GM19438 (cell line): ENCODE measurements around the gene DDI1.
"Not testable (repeated sequence)": the region's sequence is repeated elsewhere in the genome, so short reads cannot be mapped to it uniquely, and the experiment has no call there.

Experiments
- ATAC-seq: cut with Tn5 transposase; IDR thresholded peaks from one replicate; pipeline ENCODE4 v1.9.1; 2021; ENCODE audit warnings: low read depth; ENCODE audit not compliant: unreplicated experiment

DDI1 gene

DNA sequence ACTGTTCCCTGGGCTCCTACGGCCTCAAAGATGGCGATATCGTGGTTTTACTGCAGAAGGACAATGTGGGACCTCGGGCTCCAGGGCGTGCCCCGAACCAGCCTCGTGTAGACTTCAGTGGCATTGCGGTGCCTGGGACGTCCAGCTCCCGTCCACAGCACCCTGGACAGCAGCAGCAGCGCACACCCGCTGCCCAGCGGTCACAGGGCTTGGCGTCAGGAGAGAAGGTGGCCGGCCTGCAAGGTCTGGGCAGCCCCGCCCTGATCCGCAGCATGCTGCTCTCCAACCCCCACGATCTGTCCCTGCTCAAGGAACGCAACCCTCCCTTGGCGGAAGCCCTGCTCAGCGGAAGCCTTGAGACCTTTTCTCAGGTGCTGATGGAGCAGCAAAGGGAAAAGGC, 555 bp downstream of the DDI1 start:
- no peak for ATAC-seq

- no peak for ATAC-seq
Measured at GRCh38 chr11:104041792-104042191, 5.4 kb downstream of the DDI1 start.

DNA sequence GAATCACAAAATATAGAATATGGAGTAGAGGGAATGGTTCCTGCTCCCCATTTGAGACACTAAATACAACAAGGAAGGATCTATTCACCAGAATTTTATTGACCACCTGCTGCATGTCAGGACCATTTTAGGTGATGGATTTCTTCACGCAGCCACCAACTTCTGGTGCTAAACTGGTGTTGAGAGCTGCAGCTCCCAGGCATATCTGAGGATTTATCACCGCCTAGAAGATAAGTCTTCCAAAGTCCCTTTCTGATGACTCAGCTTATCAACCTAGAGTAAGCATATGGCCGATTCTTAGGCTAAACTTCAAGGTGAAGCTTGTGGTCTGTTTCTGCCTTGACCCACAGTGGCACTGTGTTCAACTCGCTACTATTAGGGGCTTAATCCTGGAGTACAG, 6.7 kb downstream of the DDI1 start:
- ATAC-seq = no peak

- no peak for ATAC-seq
Measured at GRCh38 chr11:104043678-104044239, 7.3 kb downstream of the DDI1 start.

DNA sequence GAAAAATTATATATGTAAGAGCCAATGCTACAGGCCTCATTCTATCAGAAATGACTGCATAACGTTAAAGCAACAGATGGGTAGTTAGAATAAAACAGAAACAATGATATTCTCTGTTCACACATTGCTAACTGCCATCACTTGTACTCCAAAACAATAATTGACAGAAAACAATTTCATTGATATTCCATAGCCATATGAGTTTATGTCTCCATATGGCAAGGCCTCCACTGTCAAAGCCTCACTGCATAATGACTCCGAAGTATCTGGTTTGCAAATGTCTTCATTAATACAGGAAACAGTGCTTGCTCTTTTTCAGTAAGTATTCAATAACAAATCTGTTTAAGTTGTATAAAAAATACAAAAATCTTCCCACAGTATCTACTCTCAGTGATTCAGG, 9.9 kb downstream of the DDI1 start:
- ATAC-seq = no peak

DNA sequence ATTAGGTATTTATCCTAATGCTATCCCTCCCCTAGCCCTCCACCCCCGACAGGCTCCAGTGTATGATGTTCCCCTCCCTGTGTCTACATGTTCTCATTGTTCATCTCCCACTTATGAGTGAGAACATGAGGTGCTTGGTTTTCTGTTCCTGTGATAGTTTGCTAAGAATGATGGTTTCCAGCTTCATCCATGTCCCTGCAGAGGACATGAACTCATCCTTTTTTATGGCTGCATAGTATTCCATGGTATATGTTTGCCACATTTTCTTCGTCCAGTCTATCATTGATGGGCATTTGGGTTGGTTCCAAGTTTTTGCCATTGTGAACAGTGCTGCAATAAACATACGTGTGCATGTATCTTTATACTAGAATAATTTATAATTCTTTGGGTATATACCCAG, 10.4 kb downstream of the DDI1 start:
- not testable (repeated sequence) for ATAC-seq

GRCh38 chr11:104049116-104049515, 12.7 kb downstream of the DDI1 start:
- no peak for ATAC-seq

GRCh38 chr11:104051778-104052177, 15.3 kb downstream of the DDI1 start:
- ATAC-seq = no peak

DNA sequence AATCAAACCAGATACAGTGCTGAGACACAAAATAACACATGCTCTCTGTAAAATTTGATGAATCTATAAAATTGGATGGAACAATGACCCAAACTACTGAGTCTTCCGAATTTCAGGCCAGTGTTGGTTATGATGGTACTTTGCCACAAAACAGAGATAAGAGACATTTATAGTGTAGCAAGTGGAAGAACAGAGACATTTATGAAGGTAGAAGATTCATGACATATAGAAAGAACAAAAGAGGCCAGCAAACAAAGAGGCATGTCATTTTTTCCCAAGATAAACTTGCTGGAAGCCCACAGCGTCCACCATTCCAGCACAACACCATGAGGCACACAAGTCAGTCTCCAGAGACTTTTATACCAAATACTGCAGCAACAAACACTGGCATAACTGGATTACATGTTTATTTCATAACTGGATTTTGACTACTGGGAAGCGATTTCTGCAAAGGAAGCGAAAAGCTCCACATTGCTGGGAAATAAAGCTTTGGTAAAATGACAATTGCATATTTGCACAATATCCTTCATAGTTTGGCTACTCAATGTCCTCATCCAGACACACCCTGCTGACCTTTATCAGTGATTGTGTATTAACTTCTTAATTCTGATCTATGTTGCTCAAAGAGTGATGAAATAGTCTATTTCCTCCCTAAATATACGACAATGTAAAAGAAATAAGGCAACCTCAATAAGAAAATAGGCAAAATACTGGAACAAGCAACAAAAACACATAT, 17.5 kb downstream of the DDI1 start:
- no peak for ATAC-seq

GRCh38 chr11:104054911-104055529, 18.6 kb downstream of the DDI1 start:
- no peak for ATAC-seq

GRCh38 chr11:104055596-104055995, 19.2 kb downstream of the DDI1 start:
- no peak for ATAC-seq

DNA sequence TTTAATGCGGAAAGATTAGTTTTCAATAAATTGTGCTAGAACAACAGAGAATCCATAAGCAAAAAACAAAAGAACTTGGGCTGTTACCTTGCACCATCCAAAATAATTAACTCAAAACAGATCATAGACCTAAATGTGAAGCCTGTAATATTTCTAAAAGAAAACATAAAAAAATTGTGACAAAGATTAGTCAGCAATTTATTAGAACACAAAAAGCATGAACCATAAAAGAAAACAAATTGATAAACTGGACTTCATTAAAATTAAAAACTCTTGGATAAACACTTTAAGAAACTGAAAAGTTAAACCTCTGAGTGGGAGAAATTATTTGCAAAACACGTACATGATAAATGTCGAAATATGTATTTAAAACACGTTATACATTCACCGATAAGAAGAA, 21.5 kb downstream of the DDI1 start:
- ATAC-seq = no peak

- no peak for ATAC-seq
Measured at GRCh38 chr11:104058680-104059079, 22.2 kb downstream of the DDI1 start.

- ATAC-seq = no peak
Measured at GRCh38 chr11:104060004-104060794, 23.8 kb downstream of the DDI1 start.

- ATAC-seq = peak; percentile 64
Measured at GRCh38 chr11:104060820-104061219, 24.4 kb downstream of the DDI1 start.

DNA sequence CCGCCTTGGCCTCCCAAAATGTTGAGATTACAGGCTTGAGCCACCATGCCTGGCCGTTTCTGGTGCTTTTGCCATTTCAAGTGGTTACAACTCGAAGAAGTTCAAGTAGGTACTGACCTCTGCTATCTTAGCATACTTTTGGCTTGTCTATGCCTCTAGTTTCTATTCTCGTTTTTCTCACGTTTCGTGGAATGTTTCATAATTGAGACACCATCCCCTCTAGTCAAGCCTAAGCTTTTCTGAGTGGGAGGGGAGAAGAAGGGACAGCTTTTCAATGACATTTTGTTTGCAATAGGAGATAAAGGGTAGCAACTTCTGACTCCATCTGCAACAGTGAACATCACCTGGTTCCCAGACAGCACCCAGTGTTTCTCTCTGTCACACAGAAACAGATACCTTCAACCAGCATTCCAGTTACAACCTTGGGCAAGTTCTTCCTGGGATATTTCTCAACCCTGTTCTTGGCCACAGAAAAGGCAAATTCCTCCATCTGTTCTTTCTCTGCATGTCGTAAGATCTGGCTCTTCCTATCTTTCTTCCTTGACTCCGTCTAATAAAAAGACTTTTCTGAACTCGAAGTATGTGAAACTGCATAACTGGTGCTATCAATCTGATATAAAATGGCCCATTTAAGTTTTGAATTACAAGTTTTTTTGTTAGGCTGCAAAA, 25.5 kb downstream of the DDI1 start:
- no peak for ATAC-seq

- ATAC-seq = no peak
Measured at GRCh38 chr11:104064034-104064630, 27.7 kb downstream of the DDI1 start.

- no peak for ATAC-seq
Measured at GRCh38 chr11:104067534-104067933, 31.1 kb downstream of the DDI1 start.

GRCh38 chr11:104073950-104074705, 37.7 kb downstream of the DDI1 start:
- ATAC-seq = peak; percentile 85

- ATAC-seq = no peak
Measured at GRCh38 chr11:104075091-104075490, 38.7 kb downstream of the DDI1 start.
